Activated naive CD8-positive, alpha-beta T cell treated with anti-CD3 and anti-CD28 coated beads for 36 hours (primary cell): ENCODE measurements around the gene FAF1. TPM values are rescaled to one million over a fixed set of nuclear protein-coding genes. Genes with fewer than 3 reads are reported as not detected.

Experiments used
- DNase-seq: peaks from one replicate; pipeline ENCODE4 v3.0.0; 2021
- H3K27ac Mint-ChIP-seq: one replicate; pipeline ENCODE4 v1.8.0; 2022; ENCODE audit warnings: mild to moderate bottlenecking, moderate library complexity, mixed read lengths
- H3K27me3 Mint-ChIP-seq: one replicate; pipeline ENCODE4 v1.8.0; 2022; ENCODE audit warnings: mild to moderate bottlenecking, mixed read lengths
- H3K36me3 Mint-ChIP-seq: one replicate; pipeline ENCODE4 v1.8.0; 2021; ENCODE audit warnings: mild to moderate bottlenecking, mixed read lengths
- H3K4me1 Mint-ChIP-seq: one replicate; pipeline ENCODE4 v1.8.0; 2021; ENCODE audit warnings: mixed read lengths
- H3K4me3 Mint-ChIP-seq: one replicate; pipeline ENCODE4 v1.8.0; 2022; ENCODE audit warnings: mild to moderate bottlenecking, moderate library complexity, mixed read lengths
- H3K9me3 Mint-ChIP-seq: one replicate; pipeline ENCODE4 v1.8.0; 2022; ENCODE audit warnings: mixed read lengths
- total RNA-seq, 2 experiments: library from RNA; stranded (reverse); gene quantifications; one replicate each; pipeline ENCODE4 v1.2.3, GENCODE V29; 2021

FAF1 gene
- total RNA-seq, 2 experiments from 2014 or later: 83.7 to 88.5 TPM

- Mint-ChIP-seq H3K9me3 (peaks cover 10% of the 10 kb centered on the region), H3K27me3 (no peaks in the 10 kb centered on the region), H3K36me3 (peaks cover 59% of the 10 kb centered on the region), H3K27ac (no peak overlapping the region), H3K4me1 (peaks cover 18% of the 10 kb centered on the region), H3K4me3 (no peak overlapping the region)
- no peak for DNase-seq
Measured at GRCh38 chr1:50493710-50494109, 466.4 kb downstream of the FAF1 start.

- Mint-ChIP-seq H3K36me3 (peaks cover 59% of the 10 kb centered on the region), H3K4me3 (no peak overlapping the region), H3K4me1 (peaks cover 18% of the 10 kb centered on the region), H3K27me3 (no peaks in the 10 kb centered on the region), H3K9me3 (peaks cover 7% of the 10 kb centered on the region), H3K27ac (no peak overlapping the region)
- no peak for DNase-seq
Measured at GRCh38 chr1:50492142-50492541, 467.9 kb downstream of the FAF1 start.

GRCh38 chr1:50491142-50491541, 468.9 kb downstream of the FAF1 start:
- H3K27me3 Mint-ChIP-seq: no peaks in the 10 kb centered on the region
- no peak for DNase-seq
- peak overlapping the region; percentile 74 for H3K27ac Mint-ChIP-seq
- H3K36me3 Mint-ChIP-seq: peaks cover 57% of the 10 kb centered on the region
- H3K4me3 Mint-ChIP-seq: no peak overlapping the region
- peaks cover 16% of the 10 kb centered on the region for H3K4me1 Mint-ChIP-seq
- H3K9me3 Mint-ChIP-seq: peaks cover 2% of the 10 kb centered on the region

GRCh38 chr1:50490640-50491039, 469.4 kb downstream of the FAF1 start:
- no peak for DNase-seq
- H3K36me3 Mint-ChIP-seq: peaks cover 56% of the 10 kb centered on the region

GRCh38 chr1:50488876-50489275, 471.2 kb downstream of the FAF1 start:
- H3K4me3 Mint-ChIP-seq: no peak overlapping the region
- no peak for DNase-seq
- peaks cover 55% of the 10 kb centered on the region for H3K36me3 Mint-ChIP-seq
- no peak overlapping the region for H3K27ac Mint-ChIP-seq
- peaks cover 16% of the 10 kb centered on the region for H3K4me1 Mint-ChIP-seq
- no peaks in the 10 kb centered on the region for H3K27me3 Mint-ChIP-seq
- peaks cover 2% of the 10 kb centered on the region for H3K9me3 Mint-ChIP-seq

More at GRCh38 chr1:50490640-50491039, 469.4 kb downstream of the FAF1 start:
- H3K27ac Mint-ChIP-seq: peak overlapping the region; percentile 74
- H3K4me3 Mint-ChIP-seq: no peak overlapping the region
- peaks cover 16% of the 10 kb centered on the region for H3K4me1 Mint-ChIP-seq
- peaks cover 2% of the 10 kb centered on the region for H3K9me3 Mint-ChIP-seq
- no peaks in the 10 kb centered on the region for H3K27me3 Mint-ChIP-seq

GRCh38 chr1:50488356-50488755, 471.7 kb downstream of the FAF1 start:
- DNase-seq: no peak

GRCh38 chr1:50487725-50488124, 472.3 kb downstream of the FAF1 start:
- H3K27me3 Mint-ChIP-seq: no peaks in the 10 kb centered on the region
- H3K36me3 Mint-ChIP-seq: peaks cover 54% of the 10 kb centered on the region
- peaks cover 16% of the 10 kb centered on the region for H3K4me1 Mint-ChIP-seq
- DNase-seq: no peak
- no peak overlapping the region for H3K27ac Mint-ChIP-seq
- no peak overlapping the region for H3K4me3 Mint-ChIP-seq
- H3K9me3 Mint-ChIP-seq: peaks cover 2% of the 10 kb centered on the region

More at GRCh38 chr1:50488356-50488755, 471.7 kb downstream of the FAF1 start:
- Mint-ChIP-seq H3K27me3 (no peaks in the 10 kb centered on the region), H3K4me1 (peaks cover 16% of the 10 kb centered on the region), H3K27ac (no peak overlapping the region), H3K4me3 (no peak overlapping the region), H3K9me3 (peaks cover 2% of the 10 kb centered on the region), H3K36me3 (peaks cover 54% of the 10 kb centered on the region)

- DNase-seq: no peak
- Mint-ChIP-seq H3K27ac (no peak overlapping the region), H3K36me3 (peaks cover 9% of the 10 kb centered on the region), H3K4me3 (no peak overlapping the region), H3K9me3 (peaks cover under 1% of the 10 kb centered on the region), H3K27me3 (no peaks in the 10 kb centered on the region), H3K4me1 (peaks cover 2% of the 10 kb centered on the region)
Measured at GRCh38 chr1:50481142-50481736, 478.8 kb downstream of the FAF1 start.

- Mint-ChIP-seq H3K4me1 (no peaks in the 10 kb centered on the region), H3K4me3 (no peak overlapping the region), H3K27me3 (no peaks in the 10 kb centered on the region), H3K9me3 (no peaks in the 10 kb centered on the region), H3K36me3 (peaks cover 9% of the 10 kb centered on the region), H3K27ac (no peak overlapping the region)
- DNase-seq: no peak
Measured at GRCh38 chr1:50476800-50477199, 483.3 kb downstream of the FAF1 start.

- peaks cover 12% of the 10 kb centered on the region for H3K36me3 Mint-ChIP-seq
- H3K4me1 Mint-ChIP-seq: no peaks in the 10 kb centered on the region
- no peak overlapping the region for H3K4me3 Mint-ChIP-seq
- H3K9me3 Mint-ChIP-seq: no peaks in the 10 kb centered on the region
- no peak overlapping the region for H3K27ac Mint-ChIP-seq
- no peaks in the 10 kb centered on the region for H3K27me3 Mint-ChIP-seq
- DNase-seq: no peak
Measured at GRCh38 chr1:50474859-50475809, 484.9 kb downstream of the FAF1 start.

GRCh38 chr1:50473513-50473912, 486.6 kb downstream of the FAF1 start:
- Mint-ChIP-seq H3K9me3 (no peaks in the 10 kb centered on the region), H3K27ac (no peak overlapping the region), H3K27me3 (no peaks in the 10 kb centered on the region), H3K4me1 (no peaks in the 10 kb centered on the region), H3K4me3 (no peak overlapping the region), H3K36me3 (peaks cover 17% of the 10 kb centered on the region)
- no peak for DNase-seq

GRCh38 chr1:50471967-50472366, 488.1 kb downstream of the FAF1 start:
- no peaks in the 10 kb centered on the region for H3K9me3 Mint-ChIP-seq
- peaks cover 17% of the 10 kb centered on the region for H3K36me3 Mint-ChIP-seq
- no peak overlapping the region for H3K4me3 Mint-ChIP-seq
- no peaks in the 10 kb centered on the region for H3K4me1 Mint-ChIP-seq
- no peak overlapping the region for H3K27ac Mint-ChIP-seq
- DNase-seq: no peak
- H3K27me3 Mint-ChIP-seq: no peaks in the 10 kb centered on the region

- Mint-ChIP-seq H3K4me3 (no peak overlapping the region), H3K4me1 (no peaks in the 10 kb centered on the region), H3K9me3 (no peaks in the 10 kb centered on the region), H3K36me3 (peaks cover 3% of the 10 kb centered on the region), H3K27ac (no peak overlapping the region), H3K27me3 (no peaks in the 10 kb centered on the region)
- no peak for DNase-seq
Measured at GRCh38 chr1:50462964-50463363, 497.1 kb downstream of the FAF1 start.

GRCh38 chr1:50458507-50458906, 501.6 kb downstream of the FAF1 start:
- Mint-ChIP-seq H3K4me3 (no peak overlapping the region), H3K27ac (no peak overlapping the region)

GRCh38 chr1:50454911-50455310, 505.2 kb downstream of the FAF1 start:
- no peak overlapping the region for H3K4me3 Mint-ChIP-seq
- peaks cover 32% of the 10 kb centered on the region for H3K4me1 Mint-ChIP-seq
- no peaks in the 10 kb centered on the region for H3K9me3 Mint-ChIP-seq
- no peak overlapping the region for H3K27ac Mint-ChIP-seq
- DNase-seq: no peak
- no peaks in the 10 kb centered on the region for H3K27me3 Mint-ChIP-seq
- H3K36me3 Mint-ChIP-seq: peaks cover 8% of the 10 kb centered on the region

More at GRCh38 chr1:50458507-50458906, 501.6 kb downstream of the FAF1 start:
- Mint-ChIP-seq H3K36me3 (peaks cover 6% of the 10 kb centered on the region), H3K27me3 (no peaks in the 10 kb centered on the region), H3K4me1 (peaks cover 9% of the 10 kb centered on the region), H3K9me3 (no peaks in the 10 kb centered on the region)
- DNase-seq: no peak
